Measurements from ENCODE around the gene SLC6A3.
"Not testable (repeated sequence)": the region's sequence is repeated elsewhere in the genome, so short reads cannot be mapped to it uniquely, and the experiment has no call there.

The SLC6A3 gene

GRCh38 chr5:1366514-1366913 is 78.7 kb downstream of the SLC6A3 start:
- no peak for DNase-seq

- no peak for DNase-seq
These were observed 81.0 kb downstream of the SLC6A3 start for GRCh38 chr5:1364211-1364610.

DNA sequence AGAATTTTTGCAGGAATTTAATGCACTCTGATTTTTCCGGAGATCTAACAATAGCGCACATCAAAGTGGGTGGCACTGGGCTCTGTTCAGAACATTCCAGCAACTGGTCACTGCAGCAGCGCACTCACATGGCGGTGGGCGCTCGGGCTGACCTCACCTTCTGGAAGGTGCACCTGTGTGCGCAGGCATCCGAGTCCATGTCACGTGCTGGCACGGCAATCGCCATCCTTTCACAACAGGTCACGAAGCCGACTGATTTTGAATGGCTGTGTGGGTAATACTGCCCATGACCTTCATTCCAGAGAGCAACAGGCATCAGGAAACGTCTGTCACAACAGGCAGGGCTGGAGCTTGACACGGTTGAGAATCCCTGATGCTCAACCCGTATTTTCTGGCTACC is 81.7 kb downstream of the SLC6A3 start:
- no peak for DNase-seq

DNA sequence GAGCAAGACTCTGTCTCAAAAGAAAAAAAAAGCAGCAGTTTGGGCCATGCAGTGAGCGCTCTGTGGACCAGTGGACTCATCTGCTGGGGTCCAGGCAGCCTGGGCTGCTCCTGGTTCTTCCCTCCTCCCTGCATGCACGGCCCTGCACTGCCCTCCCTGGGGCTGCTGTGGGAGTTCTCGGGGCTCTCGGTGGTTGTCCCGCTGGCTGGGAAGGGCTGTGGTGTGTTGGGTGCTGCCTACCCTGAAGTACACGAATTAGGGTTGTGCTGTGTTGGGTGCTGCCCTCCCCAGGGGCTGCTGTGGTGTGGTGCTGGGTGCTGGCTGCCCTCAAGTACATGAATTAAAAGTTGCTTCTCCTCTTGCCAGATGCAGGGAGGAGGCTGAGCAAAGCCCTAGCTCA is 82.1 kb downstream of the SLC6A3 start:
- DNase-seq = no peak

DNA sequence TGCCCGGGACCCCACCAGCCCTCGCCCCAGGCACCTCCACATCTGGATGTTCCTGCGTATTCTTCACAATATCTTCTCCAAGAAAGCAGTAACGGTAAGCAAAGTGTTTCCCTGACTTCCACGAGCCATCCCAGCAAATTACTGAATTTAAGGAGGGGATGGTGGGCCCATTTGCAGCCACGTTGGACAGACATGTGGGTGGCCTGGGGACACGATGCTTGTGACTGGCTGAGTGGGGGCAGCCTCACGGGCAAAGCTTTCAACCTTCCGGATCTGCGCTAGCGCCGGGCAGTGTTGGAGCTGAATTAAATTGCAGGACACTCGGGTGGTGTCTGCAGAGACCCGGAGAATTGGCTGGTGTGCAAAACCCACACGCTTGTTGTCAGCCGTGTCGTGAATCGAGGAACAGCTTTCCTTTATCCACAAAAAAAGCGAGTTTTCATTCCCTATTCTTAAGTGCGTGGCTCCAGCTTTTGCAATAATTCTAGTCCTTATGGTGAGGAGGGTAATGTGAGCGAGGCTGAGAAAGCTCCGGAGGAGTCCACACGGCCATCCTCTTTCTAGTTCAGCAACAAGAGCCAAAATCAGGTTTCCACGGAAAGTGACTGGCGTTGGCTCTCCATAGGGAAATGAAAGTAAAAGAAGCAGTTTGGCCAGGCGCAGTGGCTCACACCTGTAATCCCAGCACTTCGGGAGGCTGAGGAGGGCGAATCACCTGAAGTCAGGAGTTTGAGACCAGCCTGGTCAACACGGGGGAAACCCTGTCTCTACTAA is 82.8 kb downstream of the SLC6A3 start:
- no peak for DNase-seq

DNA sequence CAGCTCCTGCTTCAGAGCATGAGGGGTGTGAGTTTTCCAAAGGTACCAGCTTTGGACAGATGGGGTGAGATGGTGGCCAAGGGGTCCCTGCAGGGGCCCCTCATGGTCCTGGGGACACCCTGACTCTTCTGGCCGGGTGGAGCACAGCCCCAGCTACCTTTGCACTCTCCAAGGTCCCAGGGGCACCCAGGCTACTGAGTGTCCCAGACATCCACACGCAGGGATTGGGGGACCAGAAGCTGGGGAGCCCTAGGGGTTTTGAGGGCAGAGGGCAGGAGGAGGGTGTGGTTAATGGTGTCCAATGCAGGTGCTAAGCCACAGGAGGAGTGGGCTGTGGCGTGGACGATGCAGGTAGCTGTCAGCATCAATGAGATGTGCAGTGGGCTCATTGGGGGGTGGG is 84.4 kb downstream of the SLC6A3 start:
- no peak for DNase-seq

DNA sequence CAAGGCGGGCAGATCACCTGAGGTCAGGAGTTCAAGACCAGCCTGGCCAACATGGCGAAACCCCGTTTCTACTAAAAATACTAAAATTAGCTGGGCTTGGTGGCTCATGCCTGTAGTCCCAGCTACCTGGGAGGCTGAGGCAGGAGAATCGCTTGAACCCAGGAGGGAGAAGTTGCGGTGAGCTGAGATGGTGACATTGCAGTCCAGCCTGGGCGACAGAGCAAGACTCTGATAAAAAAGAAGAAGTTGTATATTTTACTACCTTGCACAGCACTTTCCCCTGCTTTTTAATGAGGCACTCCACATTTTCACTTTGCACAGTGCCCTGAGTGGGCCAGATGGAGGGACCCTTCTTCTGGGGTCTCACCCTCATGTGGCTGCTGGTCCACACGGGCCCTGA is 84.9 kb downstream of the SLC6A3 start:
- DNase-seq = not testable (repeated sequence)

DNA sequence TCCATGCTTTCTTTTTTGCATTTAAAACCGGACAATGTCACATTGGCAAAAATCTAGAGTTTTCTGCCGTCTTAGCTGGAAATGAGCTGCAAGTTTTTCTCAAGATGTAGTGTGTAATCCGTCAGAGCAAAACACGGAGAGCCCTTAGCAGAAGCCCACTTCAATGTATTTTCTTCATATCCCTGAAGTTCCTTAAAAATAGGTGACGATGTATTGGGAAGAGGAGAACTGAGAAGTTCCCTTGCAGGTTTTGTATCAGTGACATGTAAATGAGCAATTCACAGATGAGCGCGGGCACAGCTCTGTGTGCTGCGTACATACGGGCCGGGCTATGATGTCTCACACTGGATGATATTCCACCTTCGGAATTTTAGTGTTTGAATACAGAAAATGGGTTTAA is 85.5 kb downstream of the SLC6A3 start:
- no peak for DNase-seq

- no peak for DNase-seq
These were observed 86.1 kb downstream of the SLC6A3 start for GRCh38 chr5:1359031-1359645.

GRCh38 chr5:1358726-1359025 is 86.6 kb downstream of the SLC6A3 start:
- DNase-seq = no peak

- no peak for DNase-seq
These were observed 87.1 kb downstream of the SLC6A3 start for GRCh38 chr5:1357946-1358725.

GRCh38 chr5:1356873-1357787 is 88.1 kb downstream of the SLC6A3 start:
- no peak for DNase-seq

GRCh38 chr5:1354576-1354975 is 90.7 kb downstream of the SLC6A3 start:
- no peak for DNase-seq

- no peak for DNase-seq
These were observed 92.7 kb downstream of the SLC6A3 start for GRCh38 chr5:1352231-1353219.

DNA sequence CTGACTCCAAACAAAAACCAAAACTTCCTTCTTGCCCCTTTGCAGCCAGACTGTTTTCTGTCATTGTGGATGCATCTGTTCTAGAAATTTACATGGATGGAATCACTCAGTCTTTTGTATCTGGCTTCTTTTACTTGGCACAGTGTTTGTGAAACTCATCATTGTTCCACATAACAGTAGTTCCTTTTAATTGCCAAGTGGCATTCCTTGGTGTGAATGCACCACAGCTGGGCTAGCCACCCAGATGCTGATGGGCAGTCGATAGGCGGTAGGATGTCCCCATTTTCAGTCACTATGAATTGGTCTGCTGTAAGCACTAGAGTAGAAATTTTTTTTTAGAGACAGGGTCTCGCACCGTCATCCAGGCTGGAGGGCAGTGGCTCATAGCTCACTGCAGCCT is 94.1 kb downstream of the SLC6A3 start:
- no peak for DNase-seq

DNA sequence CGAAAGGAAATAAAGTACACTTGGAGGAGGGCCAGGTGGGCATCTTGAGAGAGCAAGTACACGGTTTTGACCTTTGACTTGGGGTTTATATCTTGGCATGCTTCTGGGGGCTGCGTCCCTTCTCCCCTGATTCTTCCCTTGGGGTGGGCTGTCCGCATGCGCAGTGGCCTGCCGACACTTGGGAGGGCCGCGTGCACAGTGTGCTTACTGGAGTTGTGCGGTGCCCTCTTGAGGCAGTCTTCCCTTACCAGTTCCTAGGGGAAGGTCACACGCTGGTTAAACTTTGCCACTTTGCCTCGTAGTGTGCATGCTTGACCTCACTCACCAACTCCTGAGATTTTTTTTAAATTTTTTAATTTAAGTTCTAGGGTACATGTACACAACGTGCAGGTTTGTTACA is 96.0 kb downstream of the SLC6A3 start:
- no peak for DNase-seq

- DNase-seq = no peak
These were observed 96.3 kb downstream of the SLC6A3 start for GRCh38 chr5:1348986-1349245.

- DNase-seq = no peak
These were observed 97.7 kb downstream of the SLC6A3 start for GRCh38 chr5:1347571-1347970.

DNA sequence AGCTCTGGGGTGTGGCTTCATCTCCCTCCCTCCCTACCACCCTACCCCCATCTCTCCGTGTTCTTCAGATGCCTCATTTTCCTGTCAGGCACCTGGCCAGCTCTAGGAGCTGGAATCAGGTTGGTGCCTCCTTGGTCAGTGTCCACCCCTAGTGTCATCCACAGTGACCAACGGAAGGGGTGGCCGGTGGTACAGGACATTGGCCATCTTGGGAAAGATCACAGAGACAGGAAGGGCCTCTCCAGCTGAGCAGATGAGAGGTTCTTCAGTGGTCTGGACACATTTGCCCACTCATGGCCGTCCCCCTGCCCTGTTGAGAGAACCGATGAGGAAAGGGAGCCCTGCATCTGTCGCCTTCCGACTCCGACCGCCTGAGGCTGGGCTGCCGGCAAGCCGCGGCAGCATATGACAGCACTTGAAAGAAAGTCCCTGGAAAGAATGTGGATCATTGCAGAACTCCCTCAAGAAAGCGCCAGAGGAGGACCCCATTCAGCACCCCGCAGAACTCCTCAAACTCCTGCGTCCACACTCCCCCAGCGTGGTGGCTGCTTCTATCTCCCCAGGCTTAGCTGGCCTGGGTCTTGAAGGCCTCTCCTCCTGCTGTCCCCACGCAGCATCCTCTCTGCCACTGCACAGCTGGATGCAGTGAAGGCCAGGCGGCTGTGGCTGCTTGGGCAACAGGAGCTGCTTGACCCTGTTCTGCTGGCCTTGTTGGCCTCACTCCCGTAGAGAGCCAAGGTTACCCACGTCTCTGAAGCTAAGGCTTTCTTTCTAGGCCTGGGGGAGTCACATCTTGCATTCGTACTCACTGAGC is 98.4 kb downstream of the SLC6A3 start:
- no peak for DNase-seq

- no peak for DNase-seq
These were observed 99.2 kb downstream of the SLC6A3 start for GRCh38 chr5:1345876-1346626.
